Epithelial cell of proximal tubule (primary cell): ENCODE data around the gene RBCK1. TPM values are rescaled to one million over a fixed set of nuclear protein-coding genes. Genes with fewer than 3 reads are reported as not detected.

Source experiments
- DNase-seq: peaks from one replicate; pipeline ENCODE4 v3.0.0-alpha.2; 2011; ENCODE audit warnings: low read depth
- H3K4me3 ChIP-seq: 2 replicates; pipeline ENCODE4 v1.5.1; 2011; ENCODE audit warnings: low read depth, mild to moderate bottlenecking, low read length
- CTCF ChIP-seq: conservative IDR thresholded peaks from 2 replicates; pipeline ENCODE4 v1.5.1; 2012; ENCODE audit warnings: low read depth, mild to moderate bottlenecking, low read length
- total RNA-seq: library from RNA; depleted of rRNA; stranded (reverse); fragments of >200 nt; gene quantifications from 2 replicates; pipeline ENCODE4 v1.2.3, GENCODE V29; 2015

The RBCK1 gene
- total RNA-seq, 1 donor from 2014 or later, result 106 TPM

DNA sequence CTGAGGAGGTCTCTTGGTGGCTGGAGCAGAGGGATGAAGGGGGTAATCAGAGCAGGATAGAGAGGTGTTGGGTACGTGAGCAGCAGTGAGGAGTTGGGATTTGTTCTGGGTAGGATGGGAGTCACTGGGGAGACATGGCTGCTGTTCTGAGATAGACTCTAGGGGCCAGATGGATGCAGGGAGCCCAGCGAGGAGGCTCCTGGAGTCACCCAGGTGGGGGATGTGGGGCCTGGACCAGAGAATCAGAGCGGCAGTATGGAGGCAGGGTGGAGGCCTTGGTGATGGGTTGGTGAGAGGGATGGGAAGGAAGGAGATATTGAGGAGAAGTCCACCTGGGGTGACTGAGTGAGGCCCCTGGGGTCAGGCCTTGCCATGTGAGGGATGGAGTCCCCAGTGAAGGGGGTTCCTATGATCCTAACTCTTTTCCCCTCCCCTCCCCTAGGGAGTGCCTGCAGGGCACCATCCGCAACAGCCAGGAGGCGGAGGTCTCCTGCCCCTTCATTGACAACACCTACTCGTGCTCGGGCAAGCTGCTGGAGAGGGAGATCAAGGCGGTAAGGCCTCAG lies 13.7 kb downstream of the RBCK1 start:
- no peak overlapping the region for H3K4me3 ChIP-seq
- TF ChIP-seq CTCF, result no peak
- DNase-seq, result no peak

DNA sequence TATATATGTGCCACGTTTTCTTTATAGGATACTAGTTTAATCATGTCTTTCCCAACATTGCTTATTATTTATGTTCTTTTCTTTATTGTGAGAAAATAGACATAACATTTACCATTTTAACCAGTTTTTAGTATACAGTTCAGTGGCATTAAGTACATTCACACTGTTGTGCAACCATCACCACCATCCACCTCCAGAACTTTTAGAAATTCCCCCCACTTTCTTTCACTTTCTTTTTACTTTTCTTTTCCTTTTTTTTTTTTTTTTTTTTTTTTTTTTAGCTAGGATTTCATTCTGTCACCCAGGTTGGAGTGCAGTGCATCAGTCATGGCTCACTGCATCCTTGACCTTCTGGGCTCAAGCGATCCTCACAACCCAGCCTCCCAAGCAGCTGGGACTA lies 18.5 kb downstream of the RBCK1 start:
- no peak for TF ChIP-seq CTCF
- DNase-seq, result no peak
- no peak overlapping the region for H3K4me3 ChIP-seq

DNA sequence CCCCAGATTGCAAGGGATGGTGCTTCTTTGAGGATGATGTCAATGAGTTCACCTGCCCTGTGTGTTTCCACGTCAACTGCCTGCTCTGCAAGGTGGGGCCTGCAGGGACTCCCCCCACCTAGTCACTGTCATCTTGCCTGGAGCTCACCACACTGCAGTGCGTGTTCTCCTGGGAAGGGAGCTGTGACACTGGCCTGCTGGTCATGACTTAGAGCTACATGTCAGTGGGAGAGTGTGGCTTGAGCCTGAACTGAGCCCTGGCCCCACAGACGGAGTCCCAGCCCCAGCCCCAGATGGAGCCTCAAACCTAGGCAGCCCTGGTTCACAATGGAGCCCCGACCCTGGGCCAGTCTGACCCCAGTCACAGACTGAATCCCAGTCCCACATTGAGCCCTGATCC lies 19.3 kb downstream of the RBCK1 start:
- DNase-seq, result no peak
- H3K4me3 ChIP-seq, result no peak overlapping the region
- TF ChIP-seq CTCF, result no peak

- TF ChIP-seq CTCF, result no peak
- DNase-seq, result no peak
- H3K4me3 ChIP-seq, result no peak overlapping the region
These were observed 20.0 kb downstream of the RBCK1 start for GRCh38 chr20:427849-428657.

DNA sequence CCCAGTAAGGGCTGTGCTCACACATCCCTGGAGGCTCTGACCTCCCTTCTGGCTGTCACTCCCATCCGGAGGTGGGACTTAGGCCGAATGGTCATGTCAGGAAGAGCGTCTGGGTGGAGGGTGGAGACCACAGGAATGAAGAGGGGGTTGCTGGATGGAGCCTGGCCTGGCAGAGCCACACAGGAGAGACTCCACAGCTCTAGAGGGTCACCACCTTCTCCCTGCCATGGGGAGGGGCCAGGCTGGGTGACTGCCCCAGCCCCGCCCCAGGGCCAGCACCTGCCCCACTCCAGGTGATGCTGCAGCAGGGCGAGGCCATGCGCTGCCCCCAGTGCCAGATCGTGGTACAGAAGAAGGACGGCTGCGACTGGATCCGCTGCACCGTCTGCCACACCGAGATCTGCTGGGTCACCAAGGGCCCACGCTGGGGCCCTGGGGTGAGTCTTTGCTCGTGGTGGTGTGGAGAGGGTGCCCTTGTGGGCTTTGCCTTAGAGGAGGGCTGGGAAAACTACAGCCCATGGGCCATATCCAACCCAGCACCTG lies 20.6 kb downstream of the RBCK1 start:
- H3K4me3 ChIP-seq, result no peak overlapping the region
- TF ChIP-seq CTCF, result no peak
- no peak for DNase-seq

- DNase-seq, result no peak
- TF ChIP-seq CTCF, result no peak
- H3K4me3 ChIP-seq, result no peak overlapping the region
These were observed 22.2 kb downstream of the RBCK1 start for GRCh38 chr20:430091-430999.
